Heart left ventricle (tissue), 16 donors: ENCODE results near the gene CKB. TPM values are rescaled to one million over a fixed set of nuclear protein-coding genes. Genes with fewer than 3 reads are reported as not detected.

ENCODE experiments used
- ATAC-seq, 4 donors: fragments of 200-7000 bp; cut with Tn5 transposase; one replicate each; pipeline ENCODE4 v1.9.1; 2020 to 2022; ENCODE audit warnings: moderate library complexity in 4 of 4, mild to moderate bottlenecking in 3 of 4, moderate number of reproducible peaks in 1 of 4
- DNase-seq, 5 donors: peaks; one replicate each; pipeline ENCODE4 v3.0.0-alpha.2; 2020
- H3K27ac ChIP-seq, 12 donors: fragments of 200-600 bp; sonication (generic) in 4 of 12; one replicate each; pipeline versions ENCODE4 v1.5.0 to v1.8.0; 2016 to 2022; ENCODE audit warnings: mild to moderate bottlenecking in 2 of 12
- H3K27me3 ChIP-seq, 9 donors: fragments of 200-600 bp; sonication (generic) in 2 of 9; one replicate each; pipeline versions ENCODE4 v1.5.1 to v1.8.0; 2016 to 2022; ENCODE audit warnings: mild to moderate bottlenecking in 3 of 9
- H3K36me3 ChIP-seq, 9 donors: fragments of 200-600 bp; sonication (generic) in 2 of 9; one replicate each; pipeline versions ENCODE4 v1.5.0 to v1.8.0; 2018 to 2022; ENCODE audit warnings: mild to moderate bottlenecking in 2 of 9
- H3K4me1 ChIP-seq, 12 donors: fragments of 200-600 bp; sonication (generic) in 4 of 12; one replicate each; pipeline versions ENCODE4 v1.5.0 to v1.8.0; 2016 to 2022; ENCODE audit warnings: mild to moderate bottlenecking in 3 of 12
- H3K4me3 ChIP-seq, 12 donors: fragments of 200-600 bp; sonication (generic) in 4 of 12; one replicate each; pipeline versions ENCODE4 v1.5.0 to v1.8.0; 2017 to 2022; ENCODE audit warnings: mild to moderate bottlenecking in 9 of 12, moderate library complexity in 4 of 12
- H3K9me3 ChIP-seq, 12 donors: fragments of 200-600 bp; sonication (generic) in 4 of 12; one replicate each; pipeline versions ENCODE4 v1.5.0 to v1.8.0; 2016 to 2022; ENCODE audit warnings: mild to moderate bottlenecking in 1 of 12
- CTCF ChIP-seq, 12 donors: fragments of 200-600 bp; sonication (generic) in 4 of 12; IDR thresholded peaks; one replicate each; pipeline versions ENCODE4 v1.5.0 to v1.8.0; 2018 to 2022; ENCODE audit warnings: antibody characterized with exemption in 12 of 12, mild to moderate bottlenecking in 5 of 12
- POLR2A ChIP-seq, 2 donors: fragments of 450-650 bp; IDR thresholded peaks; one replicate each; pipeline ENCODE4 v1.6.1; 2017; ENCODE audit warnings: antibody characterized with exemption in 2 of 2, mild to moderate bottlenecking in 2 of 2, moderate library complexity in 2 of 2
- WGBS, 4 donors: extraction: QIAGEN DNeasy Blood & Tissue Kit in 2 of 4; methylation state at CpG; one replicate each; pipeline versions ENCODE4 v1.1.5 to v1.1.7; 2013 to 2018; 5-methylcytosine and 5-hydroxymethylcytosine counted together
- intact Hi-C, 10 donors: fragments of 100-400 bp; cut with DNase I; formaldehyde crosslinking; loops; one replicate each; pipeline versions ENCODE4 v1.11.1 to v1.14.2; 2022
- polyA plus RNA-seq, 2 donors: library from polyadenylated mRNA; stranded (reverse); fragments of 200-250 nt; gene quantifications; one replicate each; pipeline ENCODE4 v1.2.3, GENCODE V29; 2013
- total RNA-seq, 9 donors: library from RNA; depleted of rRNA in 2 of 9; stranded (reverse); fragments of >200 nt in 2 of 9; fragmentation: NEBNext Ultra II Directional in 3 of 9; extraction: Animal tissue kit (Norgen Biotek cat#: 25700) in 3 of 9; gene quantifications; one replicate each; pipeline versions ENCODE4 v1.1.0 to v1.2.4, GENCODE V29; 2016 to 2023
- donor health status: ischemic (EF 13 %, LVEDD 7.1; RV severe dilation, severe dysfunction).
- donor health status: healthy with polysubstance abuse.
- donor health status: DM: no; HTN: yes; CAD: no.
- donor health status: DM: no; HTN: no; CAD: no.
- donor health status: ischemic (EF 25% LVEDD 6.9; RV normal size, moderate dysfunction).
- donor health status: ischemic (EF 25% LVEDD 5.7; RV mildly dilated, moderate dysfunction).
- donor health status: healthy.
- donor health status: DM: yes; HTN: yes; CAD: no.
- donor health status: ischemic (EF 35%, LVEDD 5.7; RV mildly dilated, moderate dysfunction).
- donor health status: nonischemic (EF 11% LVEDD 7.7; RV severe dilation, severe dysfunction).
- donor health status: DM: yes; HTN: yes; CAD: no.
- donor health status: PGD.
- donor health status: ischemic (EF 29% LVEDD 5.4; RV normal size, mild dysfunction).
- donor health status: nonischemic (EF 23%, LVEDD 6.1; RV moderate dilation, normal function).

Gene CKB
- total and polyA plus RNA-seq, 11 donors: 203 to 1,105 (median 529) TPM

- Histone ChIP-seq H3K4me3 (no peak overlapping the region), H3K27me3 (no peaks in the 10 kb centered on the region), H3K4me1 (peaks cover 0 to 24% (median 13%) of the 10 kb centered on the region in 12 donors), H3K36me3 (peaks cover 2 to 100% (median 91%) of the 10 kb centered on the region in 9 donors), H3K27ac (peak overlapping the region in 6 of 12 donors; percentile 31 to 52 (median 42)), H3K9me3 (no peaks in the 10 kb centered on the region)
- DNase-seq: peak; percentile 86 to 94 (median 88)
- intact Hi-C loops: loop anchor here in 8 of 10 donors (1.0 to 5.0 kb wide), 3 partner anchors 46 to 47 kb away; no protein-coding TSS in a partner anchor
- TF ChIP-seq CTCF (IDR thresholded peaks at IDR 0.05) (peak in 11 of 12 donors; percentile 85 to 97 (median 94)), POLR2A (IDR thresholded peaks at IDR 0.05) (no peak)
- ATAC-seq: peak; percentile 73 to 91 (median 86)
- 42 to 48% (median 46%) methylated on average over 17 of the region's 17 CpGs for WGBS, 4 donors
Measured at GRCh38 chr14:103500148-103500990, 22.3 kb downstream of the CKB start.

GRCh38 chr14:103499709-103500108, 22.9 kb downstream of the CKB start:
- Histone ChIP-seq H3K4me1 (peaks cover 0 to 30% (median 13%) of the 10 kb centered on the region in 12 donors), H3K27ac (no peak overlapping the region), H3K4me3 (no peak overlapping the region), H3K36me3 (peaks cover 2 to 100% (median 91%) of the 10 kb centered on the region in 9 donors), H3K9me3 (no peaks in the 10 kb centered on the region), H3K27me3 (no peaks in the 10 kb centered on the region)
- ATAC-seq (no peak), DNase-seq (no peak)
- 66 to 78% (median 77%) methylated on average over 10 of the region's 10 CpGs for WGBS, 4 donors
- intact Hi-C loops: loop anchor here in 8 of 10 donors (1.0 to 10.0 kb wide), 4 partner anchors 47 to 105 kb away; no protein-coding TSS in a partner anchor
- no peak for TF ChIP-seq POLR2A (IDR thresholded peaks at IDR 0.05)
- TF ChIP-seq CTCF (IDR thresholded peaks at IDR 0.05): no peak

- Histone ChIP-seq H3K36me3 (peaks cover 0 to 100% (median 91%) of the 10 kb centered on the region in 9 donors), H3K9me3 (no peaks in the 10 kb centered on the region), H3K27me3 (no peaks in the 10 kb centered on the region), H3K4me3 (no peak overlapping the region), H3K4me1 (peaks cover 0 to 30% (median 13%) of the 10 kb centered on the region in 12 donors), H3K27ac (peak overlapping the region in 3 of 12 donors; percentile 1 to 30 (median 13))
- DNase-seq (no peak), ATAC-seq (no peak)
- intact Hi-C loops: loop anchor here in 1 of 10 donors (10.0 kb wide), 1 partner anchor 102 kb away; no protein-coding TSS in a partner anchor
- TF ChIP-seq CTCF (IDR thresholded peaks at IDR 0.05): no peak
- no peak for TF ChIP-seq POLR2A (IDR thresholded peaks at IDR 0.05)
- 2 to 46% (median 38%) methylated on average over 1 of the region's 1 CpG for WGBS, 4 donors
Measured at GRCh38 chr14:103496776-103497175, 25.9 kb downstream of the CKB start.

GRCh38 chr14:103495854-103496253, 26.8 kb downstream of the CKB start:
- no peaks in the 10 kb centered on the region for H3K27me3 ChIP-seq
- ATAC-seq: peak; percentile 38 to 55 (median 45)
- 21 to 61% (median 51%) methylated on average over 2 of the region's 2 CpGs for WGBS, 4 donors
- no peak overlapping the region for H3K4me3 ChIP-seq
- H3K9me3 ChIP-seq: no peaks in the 10 kb centered on the region
- peak overlapping the region in 6 of 12 donors; percentile 2 to 48 (median 23) for H3K27ac ChIP-seq
- TF ChIP-seq CTCF (IDR thresholded peaks at IDR 0.05) (no peak), POLR2A (IDR thresholded peaks at IDR 0.05) (no peak)
- no peak for DNase-seq
- peaks cover 0 to 100% (median 91%) of the 10 kb centered on the region in 9 donors for H3K36me3 ChIP-seq
- intact Hi-C loops: loop anchor here in 1 of 10 donors (10.0 kb wide), 1 partner anchor 101 kb away; no protein-coding TSS in a partner anchor
- peaks cover 0 to 30% (median 12%) of the 10 kb centered on the region in 12 donors for H3K4me1 ChIP-seq
